GM12892 (cell line): ENCODE results near the gene S100A4.

Source experiments
- POLR2A ChIP-seq: IDR thresholded peaks from 2 replicates; pipeline ENCODE4 v1.6.1; 2011; ENCODE audit warnings: low read depth, low read length, control low read depth
- POLR2AphosphoS5 ChIP-seq: IDR thresholded peaks from 2 replicates; pipeline ENCODE4 v1.6.1; 2011; ENCODE audit warnings: low read depth, low read length, control low read depth
- TAF1 ChIP-seq: IDR thresholded peaks from 2 replicates; pipeline ENCODE4 v1.6.1; 2011; ENCODE audit warnings: low read depth, mild to moderate bottlenecking, control low read depth, low read length, borderline replicate concordance

DNA sequence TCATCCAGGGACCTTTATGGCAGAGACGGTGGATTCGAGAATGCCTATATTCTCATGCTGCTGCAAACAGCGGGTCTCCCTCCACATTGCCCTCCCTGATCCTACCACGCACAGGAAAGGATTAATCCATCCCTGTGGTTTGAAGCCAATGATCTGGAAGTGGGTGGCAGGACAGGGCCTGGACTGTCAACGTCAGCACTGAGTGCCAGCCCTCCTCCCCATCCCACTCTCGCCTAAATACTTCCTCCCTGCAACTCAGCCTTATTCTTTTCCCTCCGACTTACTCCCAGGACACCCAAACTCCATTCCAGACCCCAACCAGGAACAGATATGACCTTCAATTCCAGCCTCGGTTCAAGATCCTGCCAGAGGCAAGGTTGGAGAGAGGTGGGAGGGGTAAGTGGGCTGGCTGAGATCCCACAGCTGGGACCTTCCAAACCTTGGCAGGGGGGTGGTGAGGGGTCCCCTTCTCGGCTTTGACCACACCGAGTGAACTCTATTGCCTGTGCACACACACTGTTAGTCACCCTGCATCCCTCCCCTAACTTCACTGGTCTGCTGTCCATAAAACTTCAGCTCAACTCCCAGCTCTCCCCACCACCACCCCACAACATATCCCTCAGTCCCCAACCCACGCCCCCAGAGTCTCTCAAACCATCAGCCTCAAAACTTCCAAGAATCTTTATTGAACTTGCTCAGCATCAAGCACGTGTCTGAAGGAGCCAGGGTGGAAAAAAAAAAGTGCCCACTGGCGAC lies 2.5 kb downstream of the S100A4 start:
- TF ChIP-seq POLR2A (no peak), POLR2AphosphoS5 (no peak), TAF1 (no peak)
